Neuronal stem cell (in vitro differentiated cells): ENCODE measurements around the gene PTPRB.

Source experiments
- DNase-seq: peaks from one replicate; pipeline ENCODE4 v3.0.0-alpha.2; 2013; ENCODE audit warnings: low spot score
- H2AFZ ChIP-seq: one replicate; pipeline ENCODE4 v1.6.1; 2013; ENCODE audit warnings: mild to moderate bottlenecking, low read length, inconsistent platforms
- H2AK5ac ChIP-seq: 2 replicates; pipeline ENCODE4 v1.6.1; 2013; ENCODE audit warnings: low read depth, mild to moderate bottlenecking, inconsistent platforms, low read length, moderate library complexity, mixed read lengths
- H2BK120ac ChIP-seq: 2 replicates; pipeline ENCODE4 v1.6.1; 2013; ENCODE audit warnings: low read depth, mild to moderate bottlenecking, inconsistent platforms, low read length, moderate library complexity, mixed read lengths
- H2BK12ac ChIP-seq: one replicate; pipeline ENCODE4 v1.6.1; 2013; ENCODE audit warnings: low read length, inconsistent platforms
- H2BK15ac ChIP-seq: 2 replicates; pipeline ENCODE4 v1.6.1; 2013; ENCODE audit warnings: mild to moderate bottlenecking, low read length, inconsistent platforms, mixed read lengths
- H2BK5ac ChIP-seq: one replicate; pipeline ENCODE4 v1.6.1; 2013; ENCODE audit warnings: inconsistent platforms, mild to moderate bottlenecking, low read length, moderate library complexity
- H3K14ac ChIP-seq: one replicate; pipeline ENCODE4 v1.6.1; 2013; ENCODE audit warnings: low read length, inconsistent platforms
- H3K18ac ChIP-seq: 2 replicates; pipeline ENCODE4 v1.6.1; 2013; ENCODE audit warnings: low read length, inconsistent platforms
- H3K23ac ChIP-seq: 2 replicates; pipeline ENCODE4 v1.6.1; 2013; ENCODE audit warnings: low read depth, mild to moderate bottlenecking, mixed read lengths, low read length, inconsistent platforms; ENCODE audit not compliant: poor library complexity
- H3K27ac ChIP-seq: replicated peaks from 3 replicates; pipeline ENCODE4 v1.5.1; 2013; ENCODE audit warnings: low read length, inconsistent platforms
- H3K27me3 ChIP-seq, 3 experiments: 2 replicates each; pipeline ENCODE4 v1.6.1; 2013; ENCODE audit warnings: low read length in 3 of 3, mild to moderate bottlenecking in 2 of 3, inconsistent platforms in 1 of 3, low read depth in 1 of 3, mixed read lengths in 1 of 3, moderate library complexity in 1 of 3; ENCODE audit not compliant: control insufficient read depth in 3 of 3, insufficient read depth in 3 of 3
- H3K36me3 ChIP-seq, 2 donors: replicated peaks in 1 of 2; 2 replicates each; pipeline ENCODE4 v1.6.1; 2013; ENCODE audit warnings: low read length in 2 of 2; ENCODE audit not compliant: control insufficient read depth in 2 of 2, insufficient read depth in 2 of 2
- H3K4ac ChIP-seq: 2 replicates; pipeline ENCODE4 v1.6.1; 2013; ENCODE audit warnings: inconsistent platforms, mild to moderate bottlenecking, low read length, moderate library complexity
- H3K4me1 ChIP-seq, 2 donors: 1 replicate in 1 of 2; 2 replicates in 1 of 2; pipeline ENCODE4 v1.6.1; 2013; ENCODE audit warnings: low read length in 2 of 2, low read depth in 1 of 2; ENCODE audit not compliant: control insufficient read depth in 2 of 2, insufficient read depth in 1 of 2
- H3K4me2 ChIP-seq: one replicate; pipeline ENCODE4 v1.6.1; 2013; ENCODE audit warnings: mild to moderate bottlenecking, low read length, inconsistent platforms; ENCODE audit not compliant: insufficient read depth, poor library complexity, severe bottlenecking
- H3K4me3 ChIP-seq, 2 donors: 2 replicates each; pipeline ENCODE4 v1.5.1; 2013; ENCODE audit warnings: low read length in 2 of 2, mild to moderate bottlenecking in 2 of 2, inconsistent platforms in 1 of 2, moderate library complexity in 1 of 2
- H3K79me1 ChIP-seq: one replicate; pipeline ENCODE4 v1.6.1; 2013; ENCODE audit warnings: low read depth, mild to moderate bottlenecking, inconsistent platforms, low read length, moderate library complexity
- H3K9ac ChIP-seq: one replicate; pipeline ENCODE4 v1.6.1; 2013; ENCODE audit warnings: mild to moderate bottlenecking, low read depth, low read length, inconsistent platforms; ENCODE audit not compliant: poor library complexity
- H3K9me3 ChIP-seq, 2 donors: replicated peaks in 1 of 2; 2 replicates each; pipeline versions ENCODE3 to v1.6.1; 2013; ENCODE audit warnings: low read length in 2 of 2, mild to moderate bottlenecking in 2 of 2, inconsistent platforms in 1 of 2, low read depth in 1 of 2, mixed read lengths in 1 of 2, moderate library complexity in 1 of 2; ENCODE audit not compliant: control insufficient read depth in 2 of 2, insufficient read depth in 1 of 2
- H4K8ac ChIP-seq: one replicate; pipeline ENCODE4 v1.6.1; 2013; ENCODE audit warnings: low read depth, mild to moderate bottlenecking, inconsistent platforms, low read length, moderate library complexity
- H4K91ac ChIP-seq: one replicate; pipeline ENCODE4 v1.6.1; 2013; ENCODE audit warnings: low read length, low read depth, mild to moderate bottlenecking, inconsistent platforms; ENCODE audit not compliant: poor library complexity
- WGBS, 2 donors: extraction: QIAGEN DNeasy Blood & Tissue Kit; methylation state at CpG; one replicate each; pipeline ENCODE4 v1.1.7; 2013; ENCODE audit warnings: missing lambda C conversion rate in 2 of 2, mixed read lengths in 1 of 2; ENCODE audit not compliant: insufficient read length in 2 of 2, insufficient replicate concordance in 1 of 2; ENCODE audit errors: extremely low coverage in 2 of 2; 5-methylcytosine and 5-hydroxymethylcytosine counted together

The PTPRB gene

GRCh38 chr12:70639535-70639934 is 2.3 kb upstream of the PTPRB start:
- Histone ChIP-seq H3K4me2 (no peak overlapping the region), H3K79me1 (no peaks in the 10 kb centered on the region), H3K36me3 (no peaks in the 10 kb centered on the region), H4K91ac (no peak overlapping the region), H4K8ac (no peak overlapping the region), H2AFZ (no peak overlapping the region), H2BK15ac (no peak overlapping the region), H3K4me3 (no peak overlapping the region), H3K9me3 (no peaks in the 10 kb centered on the region), H3K27me3 (no peaks in the 10 kb centered on the region), H2BK12ac (no peak overlapping the region), H2BK5ac (no peak overlapping the region), H3K14ac (no peak overlapping the region), H3K18ac (no peak overlapping the region), H3K23ac (no peak overlapping the region), H3K4ac (no peak overlapping the region), H3K27ac (no peak overlapping the region), H2BK120ac (no peak overlapping the region), H3K9ac (no peak overlapping the region), H3K4me1 (no peaks in the 10 kb centered on the region), H2AK5ac (no peak overlapping the region)
- no CpG with 5 or more reads among the region's 2 CpGs for WGBS, 2 donors
- DNase-seq, result no peak

- Histone ChIP-seq H4K8ac (no peak overlapping the region), H2BK15ac (no peak overlapping the region), H3K18ac (no peak overlapping the region), H2BK5ac (no peak overlapping the region), H2AK5ac (no peak overlapping the region), H3K23ac (no peak overlapping the region), H2BK120ac (no peak overlapping the region), H3K4ac (no peak overlapping the region), H3K9me3 (no peaks in the 10 kb centered on the region), H4K91ac (no peak overlapping the region), H3K27ac (no peak overlapping the region), H3K4me2 (no peak overlapping the region), H2BK12ac (no peak overlapping the region), H3K9ac (no peak overlapping the region), H3K14ac (no peak overlapping the region), H3K4me3 (no peak overlapping the region), H2AFZ (no peak overlapping the region), H3K27me3 (no peaks in the 10 kb centered on the region), H3K79me1 (no peaks in the 10 kb centered on the region), H3K4me1 (no peaks in the 10 kb centered on the region), H3K36me3 (no peaks in the 10 kb centered on the region)
- no CpG with 5 or more reads among the region's 1 CpG for WGBS, 2 donors
- DNase-seq, result no peak
These were observed 1.6 kb upstream of the PTPRB start for GRCh38 chr12:70638639-70639360.

- no peak overlapping the region for H2BK12ac ChIP-seq
- no peak overlapping the region for H3K4me3 ChIP-seq
- no peak overlapping the region for H3K4me2 ChIP-seq
- no peak for DNase-seq
- no peak overlapping the region for H3K14ac ChIP-seq
- no peak overlapping the region for H2BK15ac ChIP-seq
- H2AK5ac ChIP-seq, result no peak overlapping the region
- H3K4ac ChIP-seq, result no peak overlapping the region
- H4K91ac ChIP-seq, result no peak overlapping the region
- H3K79me1 ChIP-seq, result no peaks in the 10 kb centered on the region
- H3K4me1 ChIP-seq, result no peaks in the 10 kb centered on the region
- no peak overlapping the region for H3K23ac ChIP-seq
- H4K8ac ChIP-seq, result no peak overlapping the region
- H3K27ac ChIP-seq, result no peak overlapping the region
- no peaks in the 10 kb centered on the region for H3K36me3 ChIP-seq
- H3K9me3 ChIP-seq, result no peaks in the 10 kb centered on the region
- H3K27me3 ChIP-seq, result no peaks in the 10 kb centered on the region
- no peak overlapping the region for H3K9ac ChIP-seq
- H2BK120ac ChIP-seq, result no peak overlapping the region
- WGBS, 2 donors, result no CpG with 5 or more reads among the region's 7 CpGs
- H2BK5ac ChIP-seq, result no peak overlapping the region
- H3K18ac ChIP-seq, result no peak overlapping the region
- H2AFZ ChIP-seq, result no peak overlapping the region
These were observed 1.5 kb downstream of the PTPRB start for GRCh38 chr12:70635755-70636154.

GRCh38 chr12:70628701-70629480 is 8.3 kb downstream of the PTPRB start:
- no peak overlapping the region for H2AFZ ChIP-seq
- H3K14ac ChIP-seq, result no peak overlapping the region
- no peak overlapping the region for H4K91ac ChIP-seq
- no peak overlapping the region for H2BK120ac ChIP-seq
- H2AK5ac ChIP-seq, result no peak overlapping the region
- H2BK12ac ChIP-seq, result no peak overlapping the region
- H3K4me3 ChIP-seq, result no peak overlapping the region
- H3K79me1 ChIP-seq, result no peaks in the 10 kb centered on the region
- WGBS, 2 donors, result no CpG with 5 or more reads among the region's 3 CpGs
- H3K4me1 ChIP-seq, result no peaks in the 10 kb centered on the region
- no peak overlapping the region for H4K8ac ChIP-seq
- no peaks in the 10 kb centered on the region for H3K27me3 ChIP-seq
- no peak overlapping the region for H3K4ac ChIP-seq
- no peak overlapping the region for H3K27ac ChIP-seq
- H3K4me2 ChIP-seq, result no peak overlapping the region
- no peaks in the 10 kb centered on the region for H3K9me3 ChIP-seq
- no peak overlapping the region for H3K23ac ChIP-seq
- no peak overlapping the region for H2BK5ac ChIP-seq
- H3K9ac ChIP-seq, result no peak overlapping the region
- H3K36me3 ChIP-seq, result no peaks in the 10 kb centered on the region
- H2BK15ac ChIP-seq, result no peak overlapping the region
- DNase-seq, result no peak
- no peak overlapping the region for H3K18ac ChIP-seq
